ENCODE measurements around the gene PRKCD. TPM values are rescaled to one million over a fixed set of nuclear protein-coding genes. Genes with fewer than 3 reads are reported as not detected.

Gene PRKCD
- total and polyA plus RNA-seq, 7 donors: 3.5 to 169 (median 12.1) TPM

DNA sequence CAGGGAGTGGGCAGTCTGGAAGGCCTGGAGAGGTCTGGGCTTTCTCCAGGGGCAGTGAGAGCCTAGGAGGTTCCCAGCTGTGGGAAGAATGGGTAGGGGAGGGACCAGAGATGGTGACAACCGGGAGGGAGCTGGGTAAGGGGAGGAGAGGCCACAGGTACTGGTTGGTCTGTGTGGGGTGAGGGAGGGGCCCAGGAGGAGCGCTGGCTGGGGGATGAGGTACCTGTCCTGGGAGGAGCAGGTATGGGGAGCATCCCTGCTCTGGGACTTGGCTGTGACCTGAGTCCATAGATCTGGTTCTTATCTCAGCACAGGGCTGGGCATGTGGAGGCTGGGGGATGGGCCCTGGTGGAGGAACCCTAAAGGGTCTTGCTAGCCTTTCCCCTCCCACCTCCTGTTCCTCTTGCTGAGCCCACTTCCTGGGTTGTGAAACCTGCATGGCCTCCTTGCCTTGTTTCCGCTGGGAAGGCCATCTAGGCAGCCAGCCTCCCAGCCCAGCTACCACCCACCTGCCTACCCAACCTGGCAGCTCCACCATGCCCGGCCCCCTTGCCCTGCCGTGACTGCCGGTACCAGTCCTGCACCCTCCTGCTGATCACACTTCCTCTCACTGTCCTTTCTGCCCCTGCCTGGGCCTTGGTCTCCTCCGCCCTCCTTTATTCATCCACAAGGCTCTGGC is 11.0 kb downstream of the PRKCD start:
- Histone ChIP-seq H3K27ac (no peak overlapping the region), H3K36me3 (no peaks in the 10 kb centered on the region), H3K4me3 (no peak overlapping the region), H3K9me3 (no peaks in the 10 kb centered on the region), H3K4me1 (peaks cover 0 to 3% (median 0%) of the 10 kb centered on the region in 4 donors), H3K27me3 (no peaks in the 10 kb centered on the region)
- no peak for DNase-seq
- 74 to 82% methylated on average over 7 of the region's 7 CpGs for WGBS, 2 donors
- intact Hi-C loops (cut with DNase I): no loop called here
- TF ChIP-seq EP300 (IDR thresholded peaks at IDR 0.05) (no peak), POLR2AphosphoS5 (IDR thresholded peaks at IDR 0.05) (no peak), POLR2A (IDR thresholded peaks at IDR 0.05) (no peak)
- TF ChIP-seq, protein P1, sequence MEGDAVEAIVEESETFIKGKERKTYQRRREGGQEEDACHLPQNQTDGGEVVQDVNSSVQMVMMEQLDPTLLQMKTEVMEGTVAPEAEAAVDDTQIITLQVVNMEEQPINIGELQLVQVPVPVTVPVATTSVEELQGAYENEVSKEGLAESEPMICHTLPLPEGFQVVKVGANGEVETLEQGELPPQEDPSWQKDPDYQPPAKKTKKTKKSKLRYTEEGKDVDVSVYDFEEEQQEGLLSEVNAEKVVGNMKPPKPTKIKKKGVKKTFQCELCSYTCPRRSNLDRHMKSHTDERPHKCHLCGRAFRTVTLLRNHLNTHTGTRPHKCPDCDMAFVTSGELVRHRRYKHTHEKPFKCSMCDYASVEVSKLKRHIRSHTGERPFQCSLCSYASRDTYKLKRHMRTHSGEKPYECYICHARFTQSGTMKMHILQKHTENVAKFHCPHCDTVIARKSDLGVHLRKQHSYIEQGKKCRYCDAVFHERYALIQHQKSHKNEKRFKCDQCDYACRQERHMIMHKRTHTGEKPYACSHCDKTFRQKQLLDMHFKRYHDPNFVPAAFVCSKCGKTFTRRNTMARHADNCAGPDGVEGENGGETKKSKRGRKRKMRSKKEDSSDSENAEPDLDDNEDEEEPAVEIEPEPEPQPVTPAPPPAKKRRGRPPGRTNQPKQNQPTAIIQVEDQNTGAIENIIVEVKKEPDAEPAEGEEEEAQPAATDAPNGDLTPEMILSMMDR (IDR thresholded peaks at IDR 0.05): no peak

- Histone ChIP-seq H3K4me1 (no peaks in the 10 kb centered on the region), H3K9me3 (no peaks in the 10 kb centered on the region), H3K27me3 (no peaks in the 10 kb centered on the region), H3K27ac (no peak overlapping the region), H3K36me3 (peaks cover 0 to 2% (median 0%) of the 10 kb centered on the region in 4 donors), H3K4me3 (no peak overlapping the region)
- no peak for DNase-seq
- WGBS, 2 donors: 83 to 93% methylated on average over 5 of the region's 5 CpGs
- intact Hi-C loops (cut with DNase I): no loop called here
- no peak for TF ChIP-seq POLR2A (IDR thresholded peaks at IDR 0.05)
- TF ChIP-seq EP300 (IDR thresholded peaks at IDR 0.05): no peak
- no peak for TF ChIP-seq POLR2AphosphoS5 (IDR thresholded peaks at IDR 0.05)
- TF ChIP-seq, protein P1 (IDR thresholded peaks at IDR 0.05): no peak
These were observed 12.1 kb downstream of the PRKCD start for GRCh38 chr3:53173107-53173506.

DNA sequence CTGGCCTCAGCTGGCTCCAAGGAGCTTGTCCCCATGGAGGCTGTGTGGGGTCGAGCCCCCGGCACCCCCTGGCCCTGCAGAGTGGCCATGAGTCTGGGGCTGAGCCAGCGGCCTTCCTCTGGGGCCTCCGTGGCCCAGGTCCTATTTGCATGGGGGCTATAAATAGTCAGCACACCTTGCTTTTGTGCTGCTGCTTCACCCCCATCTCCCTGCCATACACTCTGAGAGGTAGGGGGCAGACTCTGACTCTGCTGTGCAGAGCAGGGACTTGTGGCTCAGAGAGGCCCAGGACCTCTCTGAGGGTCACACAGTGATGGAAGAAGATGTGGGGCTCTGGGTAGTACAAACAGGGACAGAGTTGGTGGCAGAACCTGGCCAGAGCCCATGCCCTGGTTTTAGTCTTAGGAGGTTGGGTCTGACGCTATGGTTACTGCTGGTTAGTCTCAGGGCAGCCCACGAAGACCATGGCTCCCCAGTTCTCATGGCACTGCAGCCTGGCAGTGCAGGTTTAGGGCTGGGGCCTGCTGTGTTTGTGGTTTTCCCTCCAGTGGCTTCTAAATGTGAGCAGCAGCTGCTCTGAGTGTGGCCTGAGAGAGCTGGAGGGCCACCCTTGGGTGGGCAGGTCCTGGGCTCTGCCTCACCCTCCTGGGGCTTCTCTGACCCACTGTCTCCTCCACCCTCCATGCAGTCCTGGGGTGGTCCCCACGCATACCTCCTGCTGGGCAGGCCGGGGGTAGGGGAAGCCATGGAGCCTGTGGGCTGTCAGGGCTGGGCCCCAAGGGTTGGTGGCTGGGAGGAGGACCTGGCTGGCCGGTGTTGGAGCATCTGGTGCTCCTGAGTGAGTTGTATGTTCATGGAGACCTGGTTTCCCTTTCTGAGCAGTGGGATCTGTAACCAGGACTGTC is 13.6 kb downstream of the PRKCD start:
- Histone ChIP-seq H3K4me1 (no peaks in the 10 kb centered on the region), H3K9me3 (no peaks in the 10 kb centered on the region), H3K27me3 (no peaks in the 10 kb centered on the region), H3K4me3 (no peak overlapping the region), H3K36me3 (peaks cover 0 to 16% (median 3%) of the 10 kb centered on the region in 4 donors), H3K27ac (no peak overlapping the region)
- 81 to 85% methylated on average over 9 of the region's 9 CpGs for WGBS, 2 donors
- no peak for DNase-seq
- intact Hi-C loops (cut with DNase I): no loop called here
- TF ChIP-seq, protein P1 (IDR thresholded peaks at IDR 0.05): no peak

DNA sequence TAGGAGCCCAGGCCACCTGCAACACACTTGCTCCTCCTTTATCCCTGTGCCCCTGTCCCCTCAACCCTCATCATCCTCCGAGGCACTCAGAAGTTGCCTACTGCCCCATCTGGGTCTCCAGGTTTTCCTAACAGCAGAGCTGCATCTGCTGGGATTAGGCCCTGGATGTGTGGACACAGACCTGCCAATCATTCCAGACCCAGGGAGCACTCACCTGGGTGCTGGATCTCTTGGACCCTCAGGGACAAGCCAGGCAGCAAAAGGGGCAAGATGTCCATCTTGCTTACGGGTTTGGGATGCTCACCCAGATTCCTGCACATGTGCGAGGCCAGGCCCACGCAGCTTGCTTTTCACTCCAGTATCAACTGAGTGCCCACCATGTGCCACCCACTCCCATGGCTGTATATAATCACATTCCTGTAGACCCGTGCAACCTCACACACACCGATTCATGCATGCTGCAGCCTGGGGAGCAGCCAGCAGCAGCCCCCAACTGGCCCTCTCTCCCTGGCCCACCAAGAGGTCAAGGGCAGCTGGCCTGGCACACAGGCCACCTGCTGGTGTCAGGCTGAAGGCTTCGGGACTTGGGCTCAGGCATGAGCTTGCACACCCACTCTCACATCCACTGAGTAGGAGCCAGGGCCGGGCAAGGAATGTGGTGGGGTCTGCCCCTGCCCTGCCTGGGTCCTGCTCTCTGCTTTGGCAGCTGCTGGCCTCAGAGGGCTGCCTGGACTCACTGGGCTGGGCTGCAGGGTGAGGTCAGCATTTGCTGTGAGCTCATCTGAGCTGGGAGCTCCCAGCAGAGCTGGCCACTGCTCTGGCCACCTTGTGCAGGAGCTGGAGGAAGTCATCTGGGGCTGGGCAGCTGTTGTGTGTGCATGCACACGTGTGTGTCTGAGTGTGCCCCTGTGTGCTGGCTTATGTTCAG is 14.9 kb downstream of the PRKCD start:
- DNase-seq: no peak
- H3K4me3 ChIP-seq: no peak overlapping the region
- no peaks in the 10 kb centered on the region for H3K27me3 ChIP-seq
- no peak overlapping the region for H3K27ac ChIP-seq
- intact Hi-C loops (cut with DNase I): no loop called here
- no peaks in the 10 kb centered on the region for H3K9me3 ChIP-seq
- H3K4me1 ChIP-seq: no peaks in the 10 kb centered on the region
- no peak for TF ChIP-seq POLR2AphosphoS5 (IDR thresholded peaks at IDR 0.05)
- no peak for TF ChIP-seq POLR2A (IDR thresholded peaks at IDR 0.05)
- TF ChIP-seq, protein P1 (IDR thresholded peaks at IDR 0.05): no peak
- TF ChIP-seq EP300 (IDR thresholded peaks at IDR 0.05): no peak
- 86 to 90% methylated on average over 9 of the region's 9 CpGs for WGBS, 2 donors
- H3K36me3 ChIP-seq: peaks cover 0 to 29% (median 3%) of the 10 kb centered on the region in 4 donors

All from sigmoid colon (tissue), 7 donors.